ENCODE data around the gene EIF4G3. TPM values are rescaled to one million over a fixed set of nuclear protein-coding genes. Genes with fewer than 3 reads are reported as not detected.
A peak's percentile ranks its signal among the peaks of the same experiment; 100 is the strongest.

Gene EIF4G3
- total and polyA plus RNA-seq, 2 donors (not counting 1 experiment from before 2014, with no cell fraction given): 33.6 to 76.0 TPM

DNA sequence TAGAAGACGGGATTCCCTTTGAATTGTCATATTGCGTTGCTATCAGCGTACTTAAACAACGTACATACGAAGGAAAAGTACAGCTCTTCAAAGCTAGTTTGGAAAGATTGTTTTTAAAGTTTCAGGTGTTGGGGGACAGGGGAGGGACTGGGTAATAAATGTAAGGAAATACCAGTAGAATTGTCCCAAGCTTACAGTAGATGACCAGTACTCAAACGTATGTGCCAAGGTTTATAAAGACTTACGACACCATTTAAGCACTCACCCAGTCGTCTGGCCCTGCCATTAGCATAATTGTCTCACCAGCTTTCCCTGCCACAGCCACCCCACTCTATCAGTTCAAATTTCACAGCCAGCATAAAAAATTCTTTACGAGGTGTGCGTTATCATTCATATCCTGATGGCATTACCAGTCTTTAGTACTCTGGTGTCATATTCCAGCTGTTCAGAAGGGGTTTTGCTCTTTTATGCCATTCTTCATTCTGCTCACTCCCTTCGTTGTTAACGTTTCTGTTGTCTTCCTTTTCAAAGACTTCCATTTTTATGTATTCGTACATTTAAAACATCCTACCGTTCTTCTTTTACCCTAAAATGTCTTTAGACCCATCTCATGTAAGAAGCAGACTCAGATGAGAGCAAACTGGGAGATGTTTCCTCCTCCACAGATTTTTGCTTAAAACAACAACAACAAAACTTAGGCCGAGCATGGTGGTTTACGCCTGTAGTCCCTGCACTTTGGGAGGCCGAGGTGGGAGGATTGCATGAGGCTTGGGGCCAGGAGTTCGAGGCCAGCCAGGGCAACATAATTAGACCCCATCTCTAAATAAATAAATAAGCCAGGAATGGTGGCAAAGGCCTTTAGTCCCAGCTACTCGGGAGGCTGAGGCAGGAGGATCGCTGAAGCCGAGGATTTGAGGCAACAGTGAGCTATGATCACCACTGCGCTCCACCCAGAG lies 388.6 kb downstream of the EIF4G3 start:
- peak overlapping the region; percentile 95 for H2AFZ ChIP-seq (ENCODE audit: insufficient read depth, low read depth, low read length, poor library complexity, severe bottlenecking)
- DNase-seq (no peak), ATAC-seq (ENCODE audit: low read depth) (no peak)
- H4K20me1 ChIP-seq (ENCODE audit: control insufficient read depth, insufficient read depth, low read length, poor library complexity, severe bottlenecking): peaks cover 32% of the 10 kb centered on the region
- Mint-ChIP-seq H3K4me1 (peaks cover 35% of the 10 kb centered on the region), H3K27me3 (no peaks in the 10 kb centered on the region), H3K4me3 (peak overlapping the region; percentile 97), H3K27ac (peak overlapping the region; percentile 98), H3K9me3 (ENCODE audit: insufficient read depth) (no peaks in the 10 kb centered on the region)
- no peaks in the 10 kb centered on the region for H3K27me3 ChIP-seq (replicated peaks in 1 of 4; ENCODE audit: control extremely low read depth in 1 of 4, control insufficient read depth in 3 of 4, insufficient read depth in 4 of 4, low read length in 3 of 4)
- TF ChIP-seq, protein P1, sequence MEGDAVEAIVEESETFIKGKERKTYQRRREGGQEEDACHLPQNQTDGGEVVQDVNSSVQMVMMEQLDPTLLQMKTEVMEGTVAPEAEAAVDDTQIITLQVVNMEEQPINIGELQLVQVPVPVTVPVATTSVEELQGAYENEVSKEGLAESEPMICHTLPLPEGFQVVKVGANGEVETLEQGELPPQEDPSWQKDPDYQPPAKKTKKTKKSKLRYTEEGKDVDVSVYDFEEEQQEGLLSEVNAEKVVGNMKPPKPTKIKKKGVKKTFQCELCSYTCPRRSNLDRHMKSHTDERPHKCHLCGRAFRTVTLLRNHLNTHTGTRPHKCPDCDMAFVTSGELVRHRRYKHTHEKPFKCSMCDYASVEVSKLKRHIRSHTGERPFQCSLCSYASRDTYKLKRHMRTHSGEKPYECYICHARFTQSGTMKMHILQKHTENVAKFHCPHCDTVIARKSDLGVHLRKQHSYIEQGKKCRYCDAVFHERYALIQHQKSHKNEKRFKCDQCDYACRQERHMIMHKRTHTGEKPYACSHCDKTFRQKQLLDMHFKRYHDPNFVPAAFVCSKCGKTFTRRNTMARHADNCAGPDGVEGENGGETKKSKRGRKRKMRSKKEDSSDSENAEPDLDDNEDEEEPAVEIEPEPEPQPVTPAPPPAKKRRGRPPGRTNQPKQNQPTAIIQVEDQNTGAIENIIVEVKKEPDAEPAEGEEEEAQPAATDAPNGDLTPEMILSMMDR (IDR thresholded peaks at IDR 0.05): no peak
- H3K9me3 ChIP-seq (ENCODE audit: control extremely low read depth in 1 of 3, control insufficient read depth in 2 of 3, insufficient read depth in 1 of 3, low read length in 2 of 3): no peaks in the 10 kb centered on the region
- ChIA-PET CTCF (interaction anchor here (1.2 kb wide), 1 partner anchor 407 kb away, joined by 7 read pairs; no protein-coding TSS in a partner anchor), POLR2A (no interaction called here)
- intact Hi-C loops (cut with micrococcal nuclease): loop anchor here (1.0 to 10.0 kb wide), 7 partner anchors 55 to 1239 kb away; partner anchors contain the start of genes DDOST, ECE1, OTUD3 and SH2D5
- H3K36me3 ChIP-seq (replicated peaks in 1 of 2; ENCODE audit: control extremely low read depth in 1 of 2, control insufficient read depth in 1 of 2, extremely low read depth in 1 of 2, insufficient read depth in 2 of 2, low read length in 1 of 2): no peaks in the 10 kb centered on the region
- H3K79me2 ChIP-seq (ENCODE audit: control insufficient read depth, insufficient read depth, low read length): peaks cover 26% of the 10 kb centered on the region
- peaks cover 19 to 25% of the 10 kb centered on the region in 2 donors for H3K4me1 ChIP-seq (ENCODE audit: control insufficient read depth in 2 of 2, insufficient read depth in 2 of 2, low read length in 2 of 2)
- peak overlapping the region; percentile 96 for H3K4me2 ChIP-seq (replicated peaks; ENCODE audit: low read depth, low read length, poor library complexity, severe bottlenecking)
- H3K27ac ChIP-seq (ENCODE audit: low read length in 2 of 2): peak overlapping the region; percentile 88 to 90
- H3K9ac ChIP-seq (ENCODE audit: low read length): peak overlapping the region; percentile 96
- 66% methylated on average over 12 of the region's 22 CpGs for WGBS (ENCODE audit: insufficient coverage)
- H3K4me3 ChIP-seq (ENCODE audit: control extremely low read depth in 1 of 5, extremely low read depth in 1 of 5, insufficient read depth in 1 of 5, low read depth in 2 of 5, low read length in 4 of 5): peak overlapping the region; percentile 73 to 92 (median 86)
